SU-DHL-6 (cell line): ENCODE measurements around the gene ARG2.

ENCODE experiments used
- H2AFZ ChIP-seq: fragments of 200-600 bp; sonication (generic); 2 replicates; pipeline ENCODE4 v1.6.1; 2014; ENCODE audit warnings: low read depth, mild to moderate bottlenecking, moderate library complexity, mixed read lengths, antibody characterized with exemption, low read length; ENCODE audit not compliant: severe bottlenecking
- H3F3A ChIP-seq: fragments of 200-600 bp; shearing (Covaris generic); 2 replicates; pipeline ENCODE4 v1.6.0; 2016; ENCODE audit warnings: antibody characterized with exemption, mild to moderate bottlenecking; ENCODE audit not compliant: insufficient read depth
- H3K27ac ChIP-seq: fragments of 200-600 bp; sonication (generic); 2 replicates; pipeline ENCODE4 v1.5.1; 2016; ENCODE audit warnings: low read depth, mild to moderate bottlenecking, low read length, moderate library complexity, mixed read lengths
- H3K27me3 ChIP-seq: fragments of 200-600 bp; sonication (generic), shearing (Covaris generic); 2 replicates; pipeline ENCODE4 v1.6.0; 2014; ENCODE audit warnings: mild to moderate bottlenecking, low read length
- H3K36me3 ChIP-seq: fragments of 200-600 bp; sonication (generic); 2 replicates; pipeline ENCODE4 v1.6.1; 2014; ENCODE audit warnings: mild to moderate bottlenecking, low read length, mixed read lengths
- H3K4me2 ChIP-seq: fragments of 300-600, 200-600 bp; shearing (Covaris generic), sonication (generic); 2 replicates; pipeline ENCODE4 v1.6.0; 2014; ENCODE audit warnings: low read length, low read depth, mild to moderate bottlenecking; ENCODE audit not compliant: poor library complexity, severe bottlenecking
- H3K4me3 ChIP-seq: fragments of 200-600 bp; sonication (generic); 2 replicates; pipeline ENCODE4 v1.5.1; 2014; ENCODE audit warnings: antibody characterized with exemption, low read length, mild to moderate bottlenecking, mixed read lengths; ENCODE audit not compliant: insufficient read depth, poor library complexity, severe bottlenecking
- H3K79me2 ChIP-seq: fragments of 200-600 bp; sonication (generic); 2 replicates; pipeline ENCODE4 v1.6.1; 2014; ENCODE audit warnings: mild to moderate bottlenecking, low read length, moderate library complexity; ENCODE audit not compliant: insufficient read depth
- H3K9ac ChIP-seq: fragments of 200-600 bp; sonication (generic); 2 replicates; pipeline ENCODE4 v1.7.0; 2014; ENCODE audit warnings: mild to moderate bottlenecking, low read length
- H3K9me2 ChIP-seq: fragments of 200-600 bp; sonication (generic); replicated peaks from 2 replicates; pipeline ENCODE4 v1.6.1; 2014; ENCODE audit warnings: low read length; ENCODE audit not compliant: insufficient read depth
- H3K9me3 ChIP-seq: fragments of 200-600 bp; sonication (generic); 2 replicates; pipeline ENCODE4 v1.6.1; 2014; ENCODE audit warnings: low read length, mixed read lengths; ENCODE audit not compliant: insufficient read depth
- H4K20me1 ChIP-seq: fragments of 200-600 bp; sonication (generic); 2 replicates; pipeline ENCODE4 v1.6.1; 2014; ENCODE audit warnings: low read depth, mild to moderate bottlenecking, antibody characterized with exemption, low read length, moderate library complexity, mixed read lengths
- CTCF ChIP-seq: fragments of 200-600 bp; sonication (generic); IDR thresholded peaks from one replicate; pipeline ENCODE4 v1.5.1; 2017; ENCODE audit warnings: antibody characterized with exemption, mild to moderate bottlenecking, low read length, moderate library complexity; ENCODE audit not compliant: insufficient read depth, poor library complexity, severe bottlenecking
- EZH2phosphoT487 ChIP-seq: fragments of 200-600 bp; sonication (generic), shearing (Covaris generic); conservative IDR thresholded peaks from 2 replicates; pipeline ENCODE4 v1.6.1; 2018; ENCODE audit warnings: mild to moderate bottlenecking, antibody characterized with exemption, low read length, moderate library complexity, mixed read lengths

Gene ARG2

GRCh38 chr14:67574156-67574555 lies 45.6 kb upstream of the ARG2 start:
- Histone ChIP-seq H3K4me3 (no peak overlapping the region), H3F3A (no peaks in the 10 kb centered on the region), H4K20me1 (no peaks in the 10 kb centered on the region), H3K27me3 (no peaks in the 10 kb centered on the region), H3K4me2 (no peak overlapping the region), H3K9me2 (no peaks in the 10 kb centered on the region), H3K36me3 (no peaks in the 10 kb centered on the region), H3K9ac (no peak overlapping the region), H3K79me2 (no peaks in the 10 kb centered on the region), H2AFZ (no peak overlapping the region), H3K9me3 (no peaks in the 10 kb centered on the region), H3K27ac (no peak overlapping the region)
- TF ChIP-seq EZH2phosphoT487 (no peak), CTCF (no peak)

- Histone ChIP-seq H4K20me1 (no peaks in the 10 kb centered on the region), H3K27ac (no peak overlapping the region), H3K36me3 (no peaks in the 10 kb centered on the region), H3K9me2 (no peaks in the 10 kb centered on the region), H3K4me2 (no peak overlapping the region), H3K4me3 (no peak overlapping the region), H3K79me2 (no peaks in the 10 kb centered on the region), H3K27me3 (no peaks in the 10 kb centered on the region), H3K9ac (no peak overlapping the region), H3K9me3 (no peaks in the 10 kb centered on the region), H2AFZ (no peak overlapping the region), H3F3A (no peaks in the 10 kb centered on the region)
- TF ChIP-seq EZH2phosphoT487 (no peak), CTCF (no peak)
Observed at GRCh38 chr14:67574806-67575205, 44.9 kb upstream of the ARG2 start.

GRCh38 chr14:67575684-67576083 lies 44.0 kb upstream of the ARG2 start:
- Histone ChIP-seq H4K20me1 (no peaks in the 10 kb centered on the region), H3K9ac (no peak overlapping the region), H3F3A (no peaks in the 10 kb centered on the region), H3K79me2 (no peaks in the 10 kb centered on the region), H3K27me3 (no peaks in the 10 kb centered on the region), H3K36me3 (no peaks in the 10 kb centered on the region), H2AFZ (no peak overlapping the region), H3K9me2 (no peaks in the 10 kb centered on the region), H3K4me2 (no peak overlapping the region), H3K9me3 (no peaks in the 10 kb centered on the region), H3K27ac (no peak overlapping the region), H3K4me3 (no peak overlapping the region)
- no peak for TF ChIP-seq CTCF
- TF ChIP-seq EZH2phosphoT487, result no peak
